GM18868 (cell line): Measurements from ENCODE around the gene PCF11.
"Not testable (repeated sequence)": the region's sequence is repeated elsewhere in the genome, so short reads cannot be mapped to it uniquely, and the experiment has no call there.

Experiments
- ATAC-seq: cut with Tn5 transposase; IDR thresholded peaks from one replicate; pipeline ENCODE4 v1.9.1; 2021; ENCODE audit warnings: mild to moderate bottlenecking, moderate library complexity; ENCODE audit not compliant: unreplicated experiment

The PCF11 gene

DNA sequence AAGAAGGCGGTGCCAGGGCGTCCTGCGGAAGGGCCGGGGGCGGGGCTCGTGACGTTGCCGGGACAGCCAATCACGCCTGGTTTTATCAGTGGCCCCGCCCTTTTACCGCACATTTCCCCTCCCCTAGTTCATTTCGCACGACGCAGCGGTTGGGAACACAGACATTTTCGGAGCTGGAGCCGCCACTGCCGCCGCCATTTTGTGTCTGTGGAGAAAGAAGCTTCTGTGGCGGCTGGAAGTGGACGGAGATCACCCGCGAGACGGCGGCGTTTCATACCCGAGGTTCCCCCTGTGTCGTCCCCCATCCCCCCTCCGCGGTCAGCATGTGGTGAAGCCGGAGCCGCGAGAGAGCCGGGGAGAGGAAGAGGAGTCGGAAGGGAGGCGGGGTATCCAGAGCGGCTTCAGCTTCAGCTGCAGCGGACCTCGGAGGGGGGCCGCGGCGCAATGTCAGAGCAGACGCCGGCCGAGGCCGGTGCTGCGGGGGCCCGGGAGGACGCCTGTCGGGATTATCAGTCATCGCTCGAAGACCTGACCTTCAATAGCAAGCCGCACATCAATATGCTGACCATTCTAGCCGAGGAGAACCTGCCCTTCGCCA lies at the start of gene PCF11:
Gene PCF11, plus strand, starts transcription at position 136 of the 598 bp plus-strand sequence. Its CDS starts 309 bp downstream, at position 445.
- ATAC-seq: no peak

GRCh38 chr11:83112886-83113285 lies 44.0 kb upstream of the PCF11 start:
- no peak for ATAC-seq

GRCh38 chr11:83115026-83115425 lies 41.9 kb upstream of the PCF11 start:
- no peak for ATAC-seq

- ATAC-seq: no peak
Measured at GRCh38 chr11:83115551-83115950, 41.4 kb upstream of the PCF11 start.

- no peak for ATAC-seq
Measured at GRCh38 chr11:83116015-83116641, 40.8 kb upstream of the PCF11 start.

DNA sequence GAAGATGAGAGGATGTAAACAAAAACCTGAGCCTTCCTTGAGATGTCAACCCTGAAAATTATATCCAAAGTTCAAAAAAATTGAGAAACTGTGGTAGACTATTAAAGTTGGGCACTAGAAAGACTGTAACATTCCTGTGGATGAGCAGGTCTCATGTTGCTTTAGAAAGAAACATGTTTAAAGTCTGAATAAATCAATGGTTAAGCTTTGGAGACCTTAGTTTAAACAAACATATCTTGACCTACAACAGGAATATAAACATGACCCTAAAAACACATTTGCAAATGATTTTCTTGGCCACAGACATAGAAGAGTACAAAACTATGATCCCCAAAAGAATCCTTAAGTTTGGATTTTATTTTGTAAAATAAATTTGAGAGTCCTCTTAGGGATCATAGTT lies 38.1 kb upstream of the PCF11 start:
- no peak for ATAC-seq

GRCh38 chr11:83119216-83119615 lies 37.7 kb upstream of the PCF11 start:
- no peak for ATAC-seq

DNA sequence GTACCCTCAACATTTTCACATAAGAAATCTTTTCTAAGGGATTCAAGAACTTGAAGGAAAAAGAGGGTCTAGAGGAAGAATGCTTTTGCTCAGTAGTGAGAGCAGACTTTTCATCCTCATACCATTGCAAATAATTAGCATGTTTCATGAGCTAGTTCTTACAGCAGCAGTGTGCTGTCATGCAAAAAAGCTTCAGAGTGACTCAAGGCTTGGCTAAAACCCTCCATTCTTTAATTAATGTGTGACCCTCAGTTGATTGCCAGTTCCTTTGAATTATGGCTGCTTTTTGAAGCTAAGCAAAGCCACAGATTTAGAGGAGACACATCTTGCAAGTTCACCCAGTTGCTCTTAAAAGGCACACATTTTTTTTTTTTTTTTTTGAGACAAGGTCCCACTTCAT lies 36.6 kb upstream of the PCF11 start:
- no peak for ATAC-seq

- ATAC-seq: no peak
Measured at GRCh38 chr11:83122050-83122449, 34.9 kb upstream of the PCF11 start.

DNA sequence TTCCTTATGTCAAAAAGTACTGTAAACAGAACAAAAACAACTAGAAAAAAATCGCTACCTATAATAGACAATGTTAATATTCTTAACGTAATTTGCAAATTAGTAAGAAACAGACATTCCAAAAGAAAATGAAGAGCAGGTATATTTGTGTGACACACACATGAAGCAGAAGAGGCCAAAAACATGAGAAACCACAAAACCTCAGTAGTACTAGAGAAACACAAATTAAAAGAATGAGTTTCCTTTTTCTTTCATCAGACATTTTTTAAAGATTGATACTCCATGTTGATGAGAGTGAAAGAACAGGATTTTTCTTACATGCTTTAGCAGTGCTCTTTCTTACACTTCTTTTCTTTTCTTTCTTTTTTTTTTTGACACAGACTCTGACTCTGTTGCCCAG lies 34.2 kb upstream of the PCF11 start:
- no peak for ATAC-seq

GRCh38 chr11:83124636-83125424 lies 32.1 kb upstream of the PCF11 start:
- ATAC-seq: no peak

- no peak for ATAC-seq
Measured at GRCh38 chr11:83125577-83125976, 31.4 kb upstream of the PCF11 start.

GRCh38 chr11:83127310-83127637 lies 29.7 kb upstream of the PCF11 start:
- ATAC-seq: no peak

- ATAC-seq: no peak
Measured at GRCh38 chr11:83132191-83132590, 24.7 kb upstream of the PCF11 start.

- ATAC-seq: not testable (repeated sequence)
Measured at GRCh38 chr11:83133266-83133665, 23.7 kb upstream of the PCF11 start.

GRCh38 chr11:83139310-83139709 lies 17.6 kb upstream of the PCF11 start:
- no peak for ATAC-seq

DNA sequence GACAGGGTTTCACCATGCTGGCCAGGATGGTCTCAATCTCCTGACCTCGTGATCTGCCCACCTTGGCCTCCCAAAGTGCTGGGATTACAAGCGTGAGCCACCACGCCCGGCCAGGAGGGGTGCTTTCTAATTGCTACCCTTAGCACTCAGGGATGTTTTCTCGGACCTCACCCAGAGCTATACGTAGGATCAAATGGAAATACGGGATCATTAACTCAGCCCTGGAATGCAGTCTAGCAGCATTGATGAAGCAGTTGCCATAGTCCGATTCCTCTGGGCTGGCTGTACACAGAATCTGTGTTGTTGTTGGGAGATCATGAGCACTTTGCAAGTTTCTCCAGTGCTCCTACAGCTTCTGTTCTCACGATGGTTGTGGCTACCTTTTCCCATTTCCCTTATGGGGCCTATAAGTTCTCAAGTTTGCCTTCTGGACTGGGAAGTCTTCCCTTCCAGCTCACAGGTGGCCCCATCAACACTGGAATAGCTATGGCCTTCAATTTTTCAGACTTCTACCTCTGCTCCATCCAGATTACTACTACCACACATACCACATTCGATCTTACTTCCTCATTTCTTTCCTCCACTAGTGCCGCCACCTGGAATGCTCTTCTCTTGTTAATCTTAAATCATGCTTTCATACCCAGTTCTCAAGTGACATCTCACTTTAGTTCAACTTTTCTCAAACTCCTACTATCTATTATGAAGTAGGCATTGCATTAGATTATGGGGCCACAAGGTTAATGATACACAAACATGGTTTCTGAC lies 16.1 kb upstream of the PCF11 start:
- ATAC-seq: peak; percentile 98

GRCh38 chr11:83147895-83148294 lies 9.0 kb upstream of the PCF11 start:
- ATAC-seq: no peak

DNA sequence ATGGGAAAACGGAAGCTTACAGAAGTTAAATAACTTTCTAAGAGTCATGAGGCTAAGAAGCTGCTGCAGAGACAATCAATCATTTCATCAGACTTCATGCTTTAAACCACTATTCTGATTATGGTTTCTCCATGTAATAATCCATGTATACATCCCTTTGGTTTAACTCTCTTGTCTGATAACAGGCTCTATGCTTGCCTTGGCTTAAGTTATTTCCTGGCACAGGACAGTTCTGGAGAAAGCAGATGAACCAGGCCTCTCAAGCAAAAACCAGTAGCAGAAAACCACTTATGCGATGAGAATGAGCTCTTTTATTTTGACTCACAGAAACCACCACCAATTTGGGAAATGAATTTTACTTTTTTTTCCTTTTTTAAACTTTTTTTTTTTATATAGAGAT lies 6.5 kb upstream of the PCF11 start:
- no peak for ATAC-seq

- no peak for ATAC-seq
Measured at GRCh38 chr11:83151274-83151977, 5.5 kb upstream of the PCF11 start.

- no peak for ATAC-seq
Measured at GRCh38 chr11:83152264-83152663, 4.7 kb upstream of the PCF11 start.
